K562 (cell line): ENCODE data around the gene ZC3H12A. TPM values are rescaled to one million over a fixed set of nuclear protein-coding genes. Genes with fewer than 3 reads are reported as not detected.

Source experiments
- ETV1 ChIP-seq: fragments of 450-650 bp; conservative IDR thresholded peaks from 2 replicates; pipeline ENCODE4 v1.6.1; 2016; ENCODE audit warnings: missing genetic modification characterization, control low read depth, low read depth, missing compliant biosample characterization
- EWSR1 ChIP-seq: fragments of 450-650 bp; IDR thresholded peaks from 2 replicates; pipeline ENCODE4 v1.6.1; 2018; ENCODE audit warnings: borderline replicate concordance, mild to moderate bottlenecking, low read depth, moderate library complexity; ENCODE audit not compliant: partially characterized antibody
- HSF4 ChIP-seq: fragments of 250-450 bp; sonication (Bioruptor Pico); IDR thresholded peaks from 2 replicates; pipeline ENCODE4 v2.1.2; 2022; ENCODE audit warnings: mild to moderate bottlenecking, moderate library complexity, borderline replicate concordance
- KLF6 ChIP-seq: fragments of 250-450 bp; sonication (Bioruptor Pico); IDR thresholded peaks from 2 replicates; pipeline ENCODE4 v1.4.0; 2020; ENCODE audit warnings: mild to moderate bottlenecking, moderate library complexity, borderline replicate concordance
- NCOA4 ChIP-seq: fragments of 450-650 bp; IDR thresholded peaks from 2 replicates; pipeline ENCODE4 v1.6.1; 2018; ENCODE audit warnings: mild to moderate bottlenecking; ENCODE audit not compliant: partially characterized antibody
- NR2C2 ChIP-seq, 2 experiments: fragments of 200-800 bp in 1 of 2; sonication (Bioruptor generic) in 1 of 2; sonication (generic) in 1 of 2; formaldehyde crosslinking in 1 of 2; IDR thresholded peaks; 2 replicates each; pipeline versions ENCODE4 v1.6.1 to v1.8.0; 2016 to 2022; ENCODE audit warnings: mild to moderate bottlenecking in 1 of 2, missing compliant biosample characterization in 1 of 2, missing genetic modification characterization in 1 of 2, missing genetic modification reagents in 1 of 2
- POLR2H ChIP-seq: IDR thresholded peaks from 2 replicates; pipeline ENCODE4 v1.6.1; 2016; ENCODE audit warnings: missing genetic modification characterization, low read depth, mild to moderate bottlenecking, control low read depth, missing compliant biosample characterization, moderate library complexity
- PTBP1 ChIP-seq: fragments of 200-400 bp; formaldehyde crosslinking; IDR thresholded peaks from 2 replicates; pipeline ENCODE4 v1.6.1; 2017; ENCODE audit warnings: low read depth, low read length
- TAF9B ChIP-seq: fragments of 450-650 bp; IDR thresholded peaks from 2 replicates; pipeline ENCODE4 v1.6.1; 2018; ENCODE audit warnings: mild to moderate bottlenecking; ENCODE audit not compliant: partially characterized antibody
- TCF7 ChIP-seq: sonication (generic); IDR thresholded peaks from 2 replicates; pipeline ENCODE4 v1.6.1; 2016; ENCODE audit warnings: antibody characterized with exemption, borderline replicate concordance
- TEAD1 ChIP-seq, 2 experiments: fragments of 450-650 bp in 1 of 2; sonication (generic) in 1 of 2; formaldehyde crosslinking; IDR thresholded peaks; 2 replicates each; pipeline versions ENCODE4 v1.4.0 to v1.8.0; 2020 to 2022; ENCODE audit warnings: mild to moderate bottlenecking in 2 of 2, missing genetic modification reagents in 1 of 2
- TFAM ChIP-seq: fragments of 250-450 bp; sonication (Bioruptor Pico); conservative IDR thresholded peaks from 2 replicates; pipeline ENCODE4 v1.5.0; 2021; ENCODE audit warnings: mild to moderate bottlenecking, moderate library complexity
- XRCC3 ChIP-seq: fragments of 450-650 bp; IDR thresholded peaks from 2 replicates; pipeline ENCODE4 v1.6.1; 2017; ENCODE audit warnings: mild to moderate bottlenecking, moderate library complexity
- ZFPM2 ChIP-seq: fragments of 250-450 bp; sonication (Bioruptor Pico); IDR thresholded peaks from 2 replicates; pipeline ENCODE4 v1.5.1; 2022; ENCODE audit warnings: mild to moderate bottlenecking
- ZNF239 ChIP-seq: fragments of 250-450 bp; sonication (Bioruptor Pico); IDR thresholded peaks from 2 replicates; pipeline ENCODE4 v1.4.0; 2020; ENCODE audit warnings: mild to moderate bottlenecking
- ZNF311 ChIP-seq: fragments of 250-450 bp; sonication (Bioruptor Pico); IDR thresholded peaks from 2 replicates; pipeline ENCODE4 v1.4.0; 2020; ENCODE audit warnings: mild to moderate bottlenecking, moderate library complexity
- ZNF589 ChIP-seq: fragments of 200-800 bp; sonication (Bioruptor generic); IDR thresholded peaks from 2 replicates; pipeline ENCODE4 v1.6.1; 2016; ENCODE audit warnings: low read depth, missing genetic modification characterization, missing compliant biosample characterization
- ZNF717 ChIP-seq: fragments of 250-450 bp; sonication (Bioruptor Pico); IDR thresholded peaks from 2 replicates; pipeline ENCODE4 v1.5.0; 2021
- polyA plus RNA-seq, 8 experiments: library from polyadenylated mRNA; depleted of rRNA in 4 of 8; stranded (reverse) in 5 of 8; unstranded in 3 of 8; fragments of >200 nt; fragmentation: Nextera tagmentation in 2 of 8; fragmentation: Illumina TruSeq in 1 of 8; extraction: Ambion mirVana in 2 of 8; extraction: Trizol in 1 of 8; gene quantifications; 2 replicates each; pipeline versions ENCODE4 v1.2.1 to v1.2.3, GENCODE V29; 2011 to 2014; ENCODE audit warnings: inconsistent platforms in 1 of 8, missing spikeins in 1 of 8
- total RNA-seq, 7 experiments: library from RNA; depleted of rRNA in 6 of 7; stranded (reverse); fragments of >200 nt in 6 of 7; fragmentation: Illumina TruSeq in 2 of 7; extraction: Trizol in 2 of 7; gene quantifications; 2 replicates each; pipeline versions ENCODE4 v1.2.1 to v1.2.3, GENCODE V29; 2011 to 2021; ENCODE audit warnings: low replicate concordance in 1 of 7
- TF ChIP-seq, protein P1 (sequence below): sonication (generic); formaldehyde crosslinking; IDR thresholded peaks from 2 replicates; pipeline ENCODE4 v1.8.0; 2022; ENCODE audit warnings: mild to moderate bottlenecking, missing genetic modification reagents
- TF ChIP-seq, protein P2 (sequence below), 2 experiments: fragments of 450-650 bp in 1 of 2; sonication (generic) in 1 of 2; formaldehyde crosslinking; conservative IDR thresholded peaks; 2 replicates each; pipeline versions ENCODE4 v1.4.0 to v1.8.1; 2020 to 2022; ENCODE audit warnings: mild to moderate bottlenecking in 1 of 2, missing genetic modification reagents in 1 of 2
- TF ChIP-seq, protein P3 (sequence below), 2 experiments: fragments of 200-800 bp in 1 of 2; sonication (Bioruptor generic) in 1 of 2; sonication (generic) in 1 of 2; formaldehyde crosslinking in 1 of 2; IDR thresholded peaks in 1 of 2; conservative IDR thresholded peaks in 1 of 2; 2 replicates each; pipeline versions ENCODE4 v1.5.0 to v1.6.1; 2016 to 2020; ENCODE audit warnings: missing compliant biosample characterization in 1 of 2, missing genetic modification characterization in 1 of 2, missing genetic modification reagents in 1 of 2
- TF ChIP-seq, protein P4 (sequence below): fragments of 450-650 bp; IDR thresholded peaks from 2 replicates; pipeline ENCODE4 v1.6.1; 2017; ENCODE audit warnings: mild to moderate bottlenecking, moderate library complexity

Gene ZC3H12A
- total and polyA plus RNA-seq, 9 of the 15 experiments (the other 6 are each of a cell fraction or from before 2014, with no cell fraction given) = 0.14 to 9.4 (median 6.7) TPM

DNA sequence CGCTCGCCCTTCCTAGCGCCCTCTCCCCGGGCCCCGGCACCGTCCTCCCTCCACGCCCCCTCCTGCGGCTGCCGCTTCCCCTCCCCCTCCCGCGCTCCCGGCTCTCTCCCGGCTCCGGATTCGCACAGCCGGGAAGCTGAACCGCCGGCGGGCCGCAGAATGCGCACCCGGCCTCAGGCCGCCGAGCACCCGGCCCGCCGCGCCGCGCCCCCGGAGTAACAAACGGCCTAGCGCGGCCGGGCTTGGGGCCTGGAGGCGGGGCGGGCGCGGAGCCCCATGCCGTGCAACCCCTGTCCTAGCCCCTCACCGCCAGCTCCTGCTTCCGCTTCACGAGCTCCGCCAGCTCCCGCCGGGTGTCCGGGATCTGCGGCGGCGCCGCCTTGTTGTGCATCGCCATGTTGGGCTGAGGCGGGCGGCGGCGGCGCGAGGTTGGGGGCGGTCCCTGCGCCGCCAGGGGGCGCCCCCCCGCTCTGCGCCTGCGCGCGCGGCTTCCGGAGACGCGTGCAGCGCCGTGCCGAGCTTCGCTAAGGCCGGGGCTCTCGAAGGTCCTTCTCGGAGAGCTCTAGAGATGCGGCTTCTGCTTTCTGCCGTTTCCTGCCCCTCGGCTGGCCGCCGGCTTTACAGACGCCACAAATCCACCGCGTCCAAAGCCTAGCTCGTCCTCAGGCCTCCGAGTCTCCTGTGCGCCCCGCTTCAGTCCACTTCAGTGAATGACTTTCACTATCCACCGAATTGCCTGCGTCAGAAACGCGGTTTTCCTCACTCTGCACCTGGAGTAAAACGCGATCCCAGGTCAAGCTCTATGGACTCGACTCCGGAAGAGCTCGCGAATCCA is 40.2 kb downstream of the ZC3H12A start, which contains the start of gene MEAF6 (continued):
- TF ChIP-seq, protein P1, sequence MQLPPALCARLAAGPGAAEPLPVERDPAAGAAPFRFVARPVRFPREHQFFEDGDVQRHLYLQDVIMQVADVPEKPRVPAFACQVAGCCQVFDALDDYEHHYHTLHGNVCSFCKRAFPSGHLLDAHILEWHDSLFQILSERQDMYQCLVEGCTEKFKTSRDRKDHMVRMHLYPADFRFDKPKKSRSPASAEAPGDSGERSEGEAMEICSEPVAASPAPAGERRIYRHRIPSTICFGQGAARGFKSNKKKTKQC (CRISPR knock-in tag) = peak; percentile 23; the same call in 1 of the 2 replicates
- TF ChIP-seq, protein P2, sequence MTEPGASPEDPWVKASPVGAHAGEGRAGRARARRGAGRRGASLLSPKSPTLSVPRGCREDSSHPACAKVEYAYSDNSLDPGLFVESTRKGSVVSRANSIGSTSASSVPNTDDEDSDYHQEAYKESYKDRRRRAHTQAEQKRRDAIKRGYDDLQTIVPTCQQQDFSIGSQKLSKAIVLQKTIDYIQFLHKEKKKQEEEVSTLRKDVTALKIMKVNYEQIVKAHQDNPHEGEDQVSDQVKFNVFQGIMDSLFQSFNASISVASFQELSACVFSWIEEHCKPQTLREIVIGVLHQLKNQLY (CRISPR knock-in tag; conservative IDR thresholded peaks at IDR 0.05) = no peak
- TF ChIP-seq NCOA4 (no peak), POLR2H (peak; percentile 56; the same call in 1 of the 2 replicates), KLF6 (CRISPR knock-in tag) (no peak), ZNF717 (CRISPR knock-in tag) (no peak), ZFPM2 (CRISPR knock-in tag) (no peak), TEAD1 (CRISPR knock-in tag; IDR thresholded peaks at IDR 0.05) (peak in 1 of 2 experiments; percentile 36; a peak in 1 of 4 replicates), HSF4 (CRISPR knock-in tag) (no peak), NR2C2 (CRISPR knock-in tag; IDR thresholded peaks at IDR 0.05) (peak; percentile 68; the same call in 1 of the 2 replicates), NR2C2 (tag; IDR thresholded peaks at IDR 0.05) (peak; percentile 83), ZNF239 (CRISPR knock-in tag) (no peak), TCF7 (peak; percentile 64; the same call in 1 of the 2 replicates), TFAM (no peak), PTBP1 (no peak), ZNF311 (CRISPR knock-in tag) (no peak), TAF9B (peak; percentile 68), ZNF589 (CRISPR knock-in tag) (peak; percentile 71; the same call in 1 of the 2 replicates), XRCC3 (no peak), EWSR1 (no peak), ETV1 (peak; percentile 80)
- TF ChIP-seq, protein P3, sequence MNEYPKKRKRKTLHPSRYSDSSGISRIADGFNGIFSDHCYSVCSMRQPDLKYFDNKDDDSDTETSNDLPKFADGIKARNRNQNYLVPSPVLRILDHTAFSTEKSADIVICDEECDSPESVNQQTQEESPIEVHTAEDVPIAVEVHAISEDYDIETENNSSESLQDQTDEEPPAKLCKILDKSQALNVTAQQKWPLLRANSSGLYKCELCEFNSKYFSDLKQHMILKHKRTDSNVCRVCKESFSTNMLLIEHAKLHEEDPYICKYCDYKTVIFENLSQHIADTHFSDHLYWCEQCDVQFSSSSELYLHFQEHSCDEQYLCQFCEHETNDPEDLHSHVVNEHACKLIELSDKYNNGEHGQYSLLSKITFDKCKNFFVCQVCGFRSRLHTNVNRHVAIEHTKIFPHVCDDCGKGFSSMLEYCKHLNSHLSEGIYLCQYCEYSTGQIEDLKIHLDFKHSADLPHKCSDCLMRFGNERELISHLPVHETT (CRISPR knock-in tag; conservative IDR thresholded peaks at IDR 0.05 in 1 of 2, IDR thresholded peaks at IDR 0.05 in 1 of 2) = peak in 1 of 2 experiments; percentile 79; a peak in 2 of 4 replicates
- TF ChIP-seq, protein P4, sequence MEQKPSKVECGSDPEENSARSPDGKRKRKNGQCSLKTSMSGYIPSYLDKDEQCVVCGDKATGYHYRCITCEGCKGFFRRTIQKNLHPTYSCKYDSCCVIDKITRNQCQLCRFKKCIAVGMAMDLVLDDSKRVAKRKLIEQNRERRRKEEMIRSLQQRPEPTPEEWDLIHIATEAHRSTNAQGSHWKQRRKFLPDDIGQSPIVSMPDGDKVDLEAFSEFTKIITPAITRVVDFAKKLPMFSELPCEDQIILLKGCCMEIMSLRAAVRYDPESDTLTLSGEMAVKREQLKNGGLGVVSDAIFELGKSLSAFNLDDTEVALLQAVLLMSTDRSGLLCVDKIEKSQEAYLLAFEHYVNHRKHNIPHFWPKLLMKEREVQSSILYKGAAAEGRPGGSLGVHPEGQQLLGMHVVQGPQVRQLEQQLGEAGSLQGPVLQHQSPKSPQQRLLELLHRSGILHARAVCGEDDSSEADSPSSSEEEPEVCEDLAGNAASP = no peak
